ENCODE results near the gene GABRR2.
"Not testable (repeated sequence)": the region's sequence is repeated elsewhere in the genome, so short reads cannot be mapped to it uniquely, and the experiment has no call there.

GRCh38 chr6:89304517-89304916 lies 10.6 kb downstream of the GABRR2 start:
- not testable (repeated sequence) for TF ChIP-seq CTCF (IDR thresholded peaks at IDR 0.05; ENCODE audit: insufficient read depth, low read length, poor library complexity, severe bottlenecking); EZH2phosphoT487 (conservative IDR thresholded peaks at IDR 0.05; ENCODE audit: low read length)
